Raji (cell line): ENCODE results near the gene AP1AR.

Source experiments
- POLR2A ChIP-seq: IDR thresholded peaks from 2 replicates; pipeline ENCODE4 v1.6.1; 2011; ENCODE audit warnings: low read depth, low read length, control low read depth; ENCODE audit not compliant: insufficient read depth

AP1AR gene

GRCh38 chr4:112284662-112285411, 53.2 kb downstream of the AP1AR start:
- TF ChIP-seq POLR2A = no peak

DNA sequence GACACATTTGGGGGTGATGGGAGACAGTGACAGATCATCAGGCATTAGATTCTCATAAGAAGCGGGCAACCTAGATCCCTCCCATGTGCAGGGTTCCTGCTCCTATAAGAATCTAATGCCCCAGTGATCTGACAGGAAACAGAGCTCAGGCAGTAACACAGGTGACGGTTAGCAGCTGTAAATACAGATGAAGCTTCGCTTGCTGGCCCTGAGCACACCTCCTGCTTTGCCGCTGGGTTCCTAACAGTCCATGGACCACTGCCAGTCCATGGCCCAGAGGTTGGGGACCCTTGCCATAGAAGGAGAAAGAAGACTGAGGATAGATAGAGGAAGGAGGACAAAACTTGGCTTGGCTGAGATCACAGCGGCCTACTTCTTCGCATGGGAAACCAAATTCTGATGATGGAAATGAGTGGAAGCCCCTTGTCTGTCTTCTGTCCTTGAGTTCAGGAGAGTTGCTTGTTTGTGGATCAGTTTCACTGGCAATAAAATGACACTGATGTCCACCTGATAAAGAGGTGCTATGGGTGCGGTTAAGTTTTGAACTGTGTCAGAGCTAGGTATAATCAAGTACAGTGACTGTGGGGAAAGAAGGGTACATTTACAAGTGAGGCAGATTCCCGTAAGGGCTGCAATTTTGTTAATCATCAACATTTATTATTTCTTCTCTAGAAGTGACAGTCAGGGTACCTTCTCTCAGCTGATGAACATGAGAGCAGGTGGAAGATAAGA, 55.8 kb downstream of the AP1AR start:
- TF ChIP-seq POLR2A = peak; percentile 74

- 0 out of 2 replicates have a peak, but pooled peaks have one; percentile 2 for TF ChIP-seq POLR2A
Measured at GRCh38 chr4:112288455-112288854, 56.9 kb downstream of the AP1AR start.

GRCh38 chr4:112289407-112290253, 58.0 kb downstream of the AP1AR start:
- no peak for TF ChIP-seq POLR2A

DNA sequence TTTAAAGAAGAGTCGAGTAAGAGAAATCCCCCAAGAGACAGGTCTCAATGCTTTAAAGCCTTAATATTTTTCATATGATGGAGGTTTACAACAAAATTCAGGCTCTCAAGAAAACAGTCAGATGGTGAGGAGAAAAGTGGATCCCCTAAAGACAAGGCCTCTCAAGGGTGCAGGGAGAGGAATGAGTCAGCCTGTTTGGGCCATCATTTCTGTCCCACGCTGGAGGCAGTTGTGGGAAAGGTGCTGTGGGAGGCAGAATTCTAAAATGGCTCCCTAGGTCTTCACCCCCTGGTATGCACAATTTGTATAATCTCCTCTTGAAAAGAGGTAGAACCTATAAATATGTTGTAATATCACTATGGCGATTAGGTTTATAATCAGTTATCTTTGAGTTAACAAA, 58.8 kb downstream of the AP1AR start:
- no peak for TF ChIP-seq POLR2A

DNA sequence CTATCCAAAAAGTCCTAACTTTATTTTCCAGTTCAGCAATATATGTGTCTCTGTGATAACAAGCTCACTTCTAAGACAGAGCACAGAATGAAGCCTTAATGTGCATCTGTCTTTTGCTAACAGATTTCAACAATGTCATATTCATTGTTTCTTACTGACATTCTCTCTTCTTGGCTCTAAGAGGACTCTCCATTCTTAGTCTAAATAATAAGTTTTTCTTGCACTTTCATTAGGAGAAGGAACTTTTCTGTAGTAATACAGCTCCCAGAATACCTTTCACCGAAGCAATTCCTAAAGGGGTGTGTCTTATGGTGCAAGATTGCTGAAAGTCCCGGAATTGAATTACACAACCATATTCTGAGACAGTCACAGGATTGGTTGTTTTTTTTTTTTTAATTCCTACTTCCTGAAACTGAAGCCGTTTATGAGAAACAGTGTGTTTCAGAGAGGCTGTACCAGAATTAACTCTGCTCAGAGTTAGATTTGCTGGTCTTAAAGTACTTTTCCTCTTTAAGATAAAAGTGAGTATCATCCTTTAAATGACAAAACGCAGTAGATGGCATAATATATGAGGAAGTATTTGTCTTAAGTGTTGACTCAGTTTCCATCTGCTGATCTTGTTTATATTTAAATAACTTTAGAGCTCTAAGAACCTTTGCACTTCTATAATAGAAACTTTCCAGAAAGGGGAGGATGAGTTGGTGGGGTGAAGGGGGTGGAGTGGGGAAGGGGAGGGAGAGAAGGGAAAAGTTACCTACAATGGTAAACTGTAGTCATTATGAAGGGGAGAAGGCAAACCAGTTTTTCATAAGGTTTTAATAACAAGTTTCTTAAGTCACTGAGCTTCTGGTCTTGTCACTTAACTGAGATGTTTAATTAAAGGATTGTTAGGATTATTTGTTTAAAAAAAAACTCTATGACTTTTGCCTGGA, 65.6 kb downstream of the AP1AR start, which contains the start of gene ALPK1:
Gene ALPK1 (plus strand): TSS at position 421 of the 932 bp plus-strand sequence.
- TF ChIP-seq POLR2A = no peak

- TF ChIP-seq POLR2A = no peak
Measured at GRCh38 chr4:112299721-112300120, 68.1 kb downstream of the AP1AR start.

DNA sequence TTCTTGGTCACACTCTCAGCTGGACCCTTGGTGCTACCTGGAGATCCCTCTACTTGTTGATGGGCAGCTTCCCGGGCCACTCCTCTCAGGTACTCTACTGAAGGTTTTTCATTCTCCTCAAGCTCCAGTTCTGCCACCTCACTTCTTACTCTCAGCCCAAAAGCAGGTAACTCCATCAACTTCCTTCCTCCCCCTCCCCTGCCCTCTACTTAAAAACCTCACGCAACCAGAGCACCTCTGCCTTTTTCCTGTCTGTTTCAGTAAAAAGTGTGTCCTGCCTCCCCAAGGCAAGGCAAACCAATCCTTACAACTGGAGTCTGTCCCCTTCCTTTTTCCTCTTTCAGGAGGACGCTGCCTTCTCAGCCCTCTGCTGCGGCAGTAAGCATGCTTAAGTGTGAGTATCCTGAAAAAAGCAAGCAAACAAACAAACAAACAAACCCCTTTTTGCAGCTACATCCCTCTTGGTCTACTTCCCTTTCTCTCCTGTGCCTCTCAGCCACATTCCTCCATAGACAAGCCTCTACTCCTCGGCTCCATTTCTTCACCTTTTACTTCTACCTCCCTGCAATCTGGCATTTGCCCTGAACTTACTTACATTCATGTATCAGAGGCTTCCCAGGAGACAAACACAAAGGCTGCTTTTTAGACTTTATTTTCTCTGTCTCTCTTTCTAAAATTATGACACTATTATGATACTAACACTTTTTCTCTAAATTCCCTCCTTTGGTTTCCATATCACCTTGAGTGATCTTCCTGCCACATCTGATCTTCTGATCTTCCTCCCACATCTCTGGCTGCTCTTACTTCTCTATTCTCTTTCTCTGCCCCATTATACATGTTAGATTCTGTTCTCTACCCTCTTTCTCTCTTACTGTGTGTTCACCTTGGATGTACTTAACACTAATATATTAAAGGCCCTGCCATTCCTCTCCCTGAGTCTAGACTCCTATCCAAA, 71.0 kb downstream of the AP1AR start:
- TF ChIP-seq POLR2A = no peak

GRCh38 chr4:112311516-112311915, 79.9 kb downstream of the AP1AR start:
- TF ChIP-seq POLR2A = no peak

DNA sequence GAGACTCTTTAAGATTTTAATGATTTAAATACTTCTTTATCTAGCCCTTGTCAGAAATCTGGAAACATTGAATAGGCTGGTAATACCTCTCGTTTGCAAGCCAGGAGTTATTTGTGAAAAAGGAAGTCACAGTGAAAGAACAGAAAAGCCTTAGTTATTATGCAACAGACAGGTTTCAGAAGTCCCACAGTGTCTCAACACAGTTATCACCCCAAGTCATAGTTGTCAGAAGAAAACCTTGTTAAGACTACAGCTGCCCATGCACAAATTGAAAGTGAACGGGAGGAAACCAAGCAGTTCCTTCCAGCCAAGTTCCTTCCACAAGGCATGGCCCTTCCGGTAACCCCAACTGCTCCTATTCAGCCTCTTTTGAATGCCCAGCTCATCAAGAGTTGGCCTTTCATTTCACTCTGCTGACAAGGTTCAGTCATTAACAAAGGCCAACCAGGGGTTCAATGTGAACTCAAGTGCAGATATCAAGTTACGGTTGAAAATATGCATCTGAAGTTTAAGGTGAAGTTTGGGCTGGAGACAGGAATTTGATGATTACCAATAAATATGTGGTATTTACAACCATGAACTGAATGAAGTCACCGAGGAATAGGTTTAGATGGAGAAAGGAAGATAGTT, 81.1 kb downstream of the AP1AR start:
- TF ChIP-seq POLR2A = no peak

DNA sequence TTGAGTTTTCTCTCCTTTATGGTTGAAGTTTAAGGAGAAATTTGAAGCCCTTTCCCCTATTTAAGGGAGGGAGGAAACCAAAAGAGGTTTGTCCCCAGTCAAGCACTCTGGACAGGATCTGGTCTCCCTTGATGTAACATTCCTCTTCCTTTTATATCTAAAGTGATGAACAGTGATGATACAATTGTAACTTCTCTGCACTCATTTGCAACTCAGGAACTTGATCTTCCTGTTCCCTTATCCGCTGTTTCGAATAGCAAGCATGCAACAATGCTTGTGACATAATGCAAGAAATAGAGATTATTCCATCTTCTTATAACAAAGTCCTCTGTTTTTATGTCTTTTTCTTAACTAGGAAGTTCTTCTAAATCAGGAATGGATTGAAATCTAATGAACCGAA, 83.9 kb downstream of the AP1AR start:
- TF ChIP-seq POLR2A = no peak

DNA sequence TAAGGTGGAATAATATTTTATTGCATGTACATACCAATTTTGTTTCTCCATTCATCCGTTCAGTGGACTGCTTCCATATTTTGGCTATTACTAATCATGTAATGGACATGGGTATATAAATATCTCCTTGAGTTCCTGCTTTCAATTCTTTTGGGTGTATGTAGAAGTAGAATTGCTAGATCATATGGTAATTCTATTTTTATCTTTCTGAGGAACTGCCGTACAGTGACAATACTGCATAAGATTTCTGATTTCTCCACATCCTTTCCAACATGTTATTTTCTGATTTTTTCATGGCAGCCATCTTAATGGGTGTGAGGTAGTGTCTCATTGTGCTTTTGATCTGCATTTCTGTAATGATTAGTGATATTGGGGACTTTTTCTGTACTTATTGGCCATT, 84.8 kb downstream of the AP1AR start:
- no peak for TF ChIP-seq POLR2A

GRCh38 chr4:112318239-112319142, 86.9 kb downstream of the AP1AR start:
- no peak for TF ChIP-seq POLR2A
